IMR-90 (cell line): ENCODE data around the gene ABCC5.

Source experiments
- BHLHE40 ChIP-seq: fragments of 150-350 bp; IDR thresholded peaks from 2 replicates; pipeline ENCODE4 v1.6.1; 2016; ENCODE audit warnings: mild to moderate bottlenecking, low read depth, low read length
- FOS ChIP-seq: fragments of 150-350 bp; IDR thresholded peaks from 2 replicates; pipeline ENCODE4 v1.6.1; 2016; ENCODE audit warnings: low read depth, low read length
- NFE2L2 ChIP-seq: fragments of 150-350 bp; IDR thresholded peaks from 2 replicates; pipeline ENCODE4 v1.6.1; 2016; ENCODE audit warnings: low read depth, mild to moderate bottlenecking, low read length
- POLR2A ChIP-seq: IDR thresholded peaks from 2 replicates; pipeline ENCODE4 v1.6.1; 2012; ENCODE audit warnings: mild to moderate bottlenecking, low read depth, low read length
- RAD21 ChIP-seq: IDR thresholded peaks from 2 replicates; pipeline ENCODE4 v1.6.1; 2012; ENCODE audit warnings: low read length, improper control_type of control experiment
- RFX5 ChIP-seq: IDR thresholded peaks from 2 replicates; pipeline ENCODE4 v1.8.0; 2012; ENCODE audit warnings: low read depth, mild to moderate bottlenecking, low read length, moderate library complexity
- SMC3 ChIP-seq: fragments of 150-350 bp; IDR thresholded peaks from 2 replicates; pipeline ENCODE4 v1.6.1; 2016; ENCODE audit warnings: low read depth, mild to moderate bottlenecking, antibody characterized with exemption, low read length, moderate library complexity
- TF ChIP-seq, protein P1 (sequence below): conservative IDR thresholded peaks from 2 replicates; pipeline ENCODE4 v1.5.1; 2012; ENCODE audit warnings: mild to moderate bottlenecking, low read depth, low read length, improper control_type of control experiment
- TF ChIP-seq, protein P2 (sequence below): fragments of 150-350 bp; IDR thresholded peaks from 2 replicates; pipeline ENCODE4 v1.6.1; 2016; ENCODE audit warnings: low read depth, mild to moderate bottlenecking, low read length, moderate library complexity, borderline replicate concordance
- TF ChIP-seq, protein P3 (sequence below): fragments of 150-350 bp; IDR thresholded peaks from 2 replicates; pipeline ENCODE4 v1.6.1; 2017; ENCODE audit warnings: mild to moderate bottlenecking, antibody characterized with exemption, low read length, low read depth

DNA sequence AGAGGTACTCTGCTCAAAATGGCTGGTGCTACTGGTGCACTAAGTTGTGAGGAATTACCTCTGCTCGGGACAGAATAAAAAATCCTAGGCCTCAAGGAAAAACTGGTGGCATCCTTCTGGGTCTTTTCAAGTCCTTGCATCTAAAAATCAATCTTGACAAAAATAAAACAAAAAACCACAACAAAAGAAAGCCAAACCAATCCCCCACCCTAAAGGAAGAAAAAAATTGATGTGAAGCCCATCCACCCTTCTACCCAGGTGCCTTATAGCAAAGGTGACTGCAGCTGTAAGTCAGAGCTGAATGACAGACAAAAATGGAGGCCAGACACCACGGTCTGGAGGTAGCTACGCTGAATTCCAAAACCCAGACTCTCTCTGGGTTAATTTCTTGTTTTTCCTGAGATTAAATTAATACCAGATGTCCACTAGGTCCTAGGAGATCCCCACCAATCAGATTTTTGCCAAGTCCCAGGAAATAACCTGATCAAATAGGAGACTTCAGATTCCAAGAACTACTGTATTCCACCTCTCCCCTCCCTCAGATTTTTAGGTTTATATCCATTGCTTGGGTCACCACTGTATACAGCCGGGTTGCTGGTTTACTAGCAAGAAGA, 33.5 kb downstream of the ABCC5 start:
- TF ChIP-seq, protein P1, sequence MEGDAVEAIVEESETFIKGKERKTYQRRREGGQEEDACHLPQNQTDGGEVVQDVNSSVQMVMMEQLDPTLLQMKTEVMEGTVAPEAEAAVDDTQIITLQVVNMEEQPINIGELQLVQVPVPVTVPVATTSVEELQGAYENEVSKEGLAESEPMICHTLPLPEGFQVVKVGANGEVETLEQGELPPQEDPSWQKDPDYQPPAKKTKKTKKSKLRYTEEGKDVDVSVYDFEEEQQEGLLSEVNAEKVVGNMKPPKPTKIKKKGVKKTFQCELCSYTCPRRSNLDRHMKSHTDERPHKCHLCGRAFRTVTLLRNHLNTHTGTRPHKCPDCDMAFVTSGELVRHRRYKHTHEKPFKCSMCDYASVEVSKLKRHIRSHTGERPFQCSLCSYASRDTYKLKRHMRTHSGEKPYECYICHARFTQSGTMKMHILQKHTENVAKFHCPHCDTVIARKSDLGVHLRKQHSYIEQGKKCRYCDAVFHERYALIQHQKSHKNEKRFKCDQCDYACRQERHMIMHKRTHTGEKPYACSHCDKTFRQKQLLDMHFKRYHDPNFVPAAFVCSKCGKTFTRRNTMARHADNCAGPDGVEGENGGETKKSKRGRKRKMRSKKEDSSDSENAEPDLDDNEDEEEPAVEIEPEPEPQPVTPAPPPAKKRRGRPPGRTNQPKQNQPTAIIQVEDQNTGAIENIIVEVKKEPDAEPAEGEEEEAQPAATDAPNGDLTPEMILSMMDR = no peak
- TF ChIP-seq RFX5 (no peak), FOS (no peak), POLR2A (no peak), RAD21 (no peak), BHLHE40 (no peak), NFE2L2 (no peak), SMC3 (no peak)
- TF ChIP-seq, protein P2, sequence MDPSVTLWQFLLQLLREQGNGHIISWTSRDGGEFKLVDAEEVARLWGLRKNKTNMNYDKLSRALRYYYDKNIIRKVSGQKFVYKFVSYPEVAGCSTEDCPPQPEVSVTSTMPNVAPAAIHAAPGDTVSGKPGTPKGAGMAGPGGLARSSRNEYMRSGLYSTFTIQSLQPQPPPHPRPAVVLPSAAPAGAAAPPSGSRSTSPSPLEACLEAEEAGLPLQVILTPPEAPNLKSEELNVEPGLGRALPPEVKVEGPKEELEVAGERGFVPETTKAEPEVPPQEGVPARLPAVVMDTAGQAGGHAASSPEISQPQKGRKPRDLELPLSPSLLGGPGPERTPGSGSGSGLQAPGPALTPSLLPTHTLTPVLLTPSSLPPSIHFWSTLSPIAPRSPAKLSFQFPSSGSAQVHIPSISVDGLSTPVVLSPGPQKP = no peak
- TF ChIP-seq, protein P3, sequence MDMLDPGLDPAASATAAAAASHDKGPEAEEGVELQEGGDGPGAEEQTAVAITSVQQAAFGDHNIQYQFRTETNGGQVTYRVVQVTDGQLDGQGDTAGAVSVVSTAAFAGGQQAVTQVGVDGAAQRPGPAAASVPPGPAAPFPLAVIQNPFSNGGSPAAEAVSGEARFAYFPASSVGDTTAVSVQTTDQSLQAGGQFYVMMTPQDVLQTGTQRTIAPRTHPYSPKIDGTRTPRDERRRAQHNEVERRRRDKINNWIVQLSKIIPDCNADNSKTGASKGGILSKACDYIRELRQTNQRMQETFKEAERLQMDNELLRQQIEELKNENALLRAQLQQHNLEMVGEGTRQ = no peak
